GM21825 (cell line): Measurements from ENCODE around the gene MTCL1.

Source experiments
- ATAC-seq: cut with Tn5 transposase; IDR thresholded peaks from one replicate; pipeline ENCODE4 v1.9.1; 2021; ENCODE audit warnings: mild to moderate bottlenecking, moderate library complexity; ENCODE audit not compliant: unreplicated experiment

MTCL1 gene

DNA sequence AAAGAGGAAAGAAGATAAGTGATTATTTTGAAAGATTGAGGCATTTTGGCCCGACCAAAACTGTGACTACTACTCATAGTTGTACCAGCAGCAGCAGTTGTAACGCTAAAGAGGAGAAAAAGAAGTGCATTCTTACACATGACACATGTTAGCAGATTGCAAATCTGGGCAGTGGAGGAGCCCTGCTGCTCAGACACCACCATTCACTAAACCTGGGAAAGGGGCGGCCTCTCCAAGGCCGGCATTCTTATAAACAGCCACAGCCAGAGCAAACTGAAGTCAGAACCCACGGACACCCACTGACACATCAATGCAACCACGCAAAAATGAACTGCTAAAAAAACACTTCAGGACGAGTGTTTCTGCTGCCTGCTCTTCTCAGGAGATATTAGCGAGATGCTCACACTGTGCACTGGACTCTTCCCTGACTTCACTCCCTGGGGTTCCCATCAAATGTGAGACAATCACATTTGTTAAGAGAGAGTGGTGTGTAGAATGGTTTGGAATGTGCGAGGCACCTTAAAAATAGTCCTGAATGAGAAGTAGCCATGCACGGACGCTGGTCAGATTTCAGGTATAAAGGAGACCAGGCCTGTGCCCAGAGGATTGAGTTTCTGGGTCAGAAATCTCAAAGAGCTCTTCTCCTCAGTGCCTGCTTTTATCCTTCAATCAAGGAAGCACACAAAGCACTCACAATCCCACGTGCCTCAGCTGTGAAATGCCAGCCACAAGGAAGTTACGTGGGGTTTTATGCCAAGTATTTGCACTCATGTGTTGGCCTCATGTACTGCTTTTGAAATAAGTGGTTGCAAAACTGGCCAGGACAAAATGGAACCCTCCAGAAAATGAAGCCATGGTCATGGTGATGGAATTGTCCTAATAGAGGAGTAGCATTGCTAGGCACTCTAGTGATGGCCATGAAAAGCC, 83.4 kb downstream of the MTCL1 start:
- ATAC-seq, result no peak

DNA sequence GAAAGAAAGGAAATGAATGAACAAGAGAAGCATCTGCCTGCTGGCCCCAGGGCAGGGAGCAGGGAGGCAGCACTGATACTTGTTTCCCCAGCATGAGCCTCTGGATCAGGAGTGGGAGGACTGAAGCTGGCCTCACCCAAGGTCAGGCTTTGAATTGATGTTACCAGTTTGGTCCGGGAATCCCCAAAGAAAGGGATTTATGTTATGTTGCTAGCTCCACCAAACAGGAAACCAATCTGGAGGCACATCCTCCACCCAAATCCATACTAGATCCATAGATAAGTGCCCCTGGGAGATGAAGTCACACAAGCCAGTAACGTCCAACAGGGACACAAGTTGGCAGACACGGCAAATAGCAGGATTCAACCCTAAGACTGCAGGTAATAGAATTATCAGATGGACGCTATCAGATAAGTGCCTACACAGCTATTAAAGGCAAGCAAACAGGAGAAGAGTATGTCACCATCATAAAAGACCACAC, 85.9 kb downstream of the MTCL1 start:
- ATAC-seq, result no peak

DNA sequence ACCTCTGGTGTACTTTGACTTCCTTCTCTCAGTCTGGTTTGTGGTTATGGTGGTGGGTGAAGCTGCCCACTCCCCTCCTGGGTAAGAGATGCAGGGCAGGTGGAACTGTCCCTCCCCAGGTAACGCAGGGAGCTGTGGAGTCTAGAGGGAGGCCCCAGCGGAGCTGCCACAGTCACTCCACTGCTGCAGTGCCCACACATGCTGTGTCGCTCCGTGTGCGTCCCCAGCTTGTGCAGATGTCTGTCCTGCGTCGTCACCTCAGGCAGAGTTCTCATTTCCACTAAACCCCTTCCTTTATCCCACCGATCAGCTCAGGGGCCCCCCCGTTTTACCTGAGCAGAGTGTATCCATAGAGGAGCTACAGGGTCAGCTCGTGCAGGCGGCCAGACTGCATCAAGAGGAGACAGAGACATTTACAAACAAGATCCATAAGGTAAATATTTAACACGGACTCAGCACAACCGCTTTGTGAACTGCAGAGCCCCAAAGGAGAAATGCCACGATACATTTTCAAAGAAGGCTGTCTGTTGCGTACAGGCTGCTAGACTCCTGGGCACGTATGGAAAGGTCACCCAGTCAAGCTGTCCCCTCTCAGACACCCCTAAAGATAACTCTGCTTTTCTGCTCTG, 87.4 kb downstream of the MTCL1 start:
- no peak for ATAC-seq

DNA sequence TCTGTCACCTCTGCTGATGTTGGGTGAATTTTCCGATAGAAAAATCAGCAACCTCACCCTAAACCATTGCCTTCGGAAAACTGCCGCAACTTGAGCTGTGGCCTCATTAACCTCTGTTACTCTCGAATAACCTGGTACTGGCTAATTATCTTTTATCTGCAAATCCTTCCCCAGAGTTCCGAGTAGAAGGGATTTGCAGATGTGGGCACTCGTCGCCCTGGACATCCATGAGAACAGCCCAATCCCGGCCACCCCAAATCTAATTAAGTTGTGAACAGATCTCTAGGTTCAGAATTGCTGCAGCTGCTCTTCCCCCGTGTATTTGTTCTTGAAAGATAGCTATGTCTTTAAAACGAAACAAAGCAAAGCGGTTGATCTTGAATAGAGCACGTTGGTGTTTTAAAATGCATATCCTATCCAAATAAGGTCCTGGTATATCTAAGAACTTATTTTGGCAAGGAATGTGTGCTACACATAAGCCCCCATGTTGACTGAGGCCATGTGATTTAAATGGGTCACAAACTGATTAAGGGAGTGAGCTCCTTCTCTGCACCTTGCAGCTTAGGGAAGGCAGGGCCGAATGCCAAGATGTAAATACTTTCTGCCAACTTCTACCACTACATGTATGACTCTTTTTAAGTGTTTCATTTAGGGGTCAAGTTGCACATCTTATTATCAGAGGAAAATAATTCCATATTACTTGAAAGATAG, 88.2 kb downstream of the MTCL1 start:
- no peak for ATAC-seq

DNA sequence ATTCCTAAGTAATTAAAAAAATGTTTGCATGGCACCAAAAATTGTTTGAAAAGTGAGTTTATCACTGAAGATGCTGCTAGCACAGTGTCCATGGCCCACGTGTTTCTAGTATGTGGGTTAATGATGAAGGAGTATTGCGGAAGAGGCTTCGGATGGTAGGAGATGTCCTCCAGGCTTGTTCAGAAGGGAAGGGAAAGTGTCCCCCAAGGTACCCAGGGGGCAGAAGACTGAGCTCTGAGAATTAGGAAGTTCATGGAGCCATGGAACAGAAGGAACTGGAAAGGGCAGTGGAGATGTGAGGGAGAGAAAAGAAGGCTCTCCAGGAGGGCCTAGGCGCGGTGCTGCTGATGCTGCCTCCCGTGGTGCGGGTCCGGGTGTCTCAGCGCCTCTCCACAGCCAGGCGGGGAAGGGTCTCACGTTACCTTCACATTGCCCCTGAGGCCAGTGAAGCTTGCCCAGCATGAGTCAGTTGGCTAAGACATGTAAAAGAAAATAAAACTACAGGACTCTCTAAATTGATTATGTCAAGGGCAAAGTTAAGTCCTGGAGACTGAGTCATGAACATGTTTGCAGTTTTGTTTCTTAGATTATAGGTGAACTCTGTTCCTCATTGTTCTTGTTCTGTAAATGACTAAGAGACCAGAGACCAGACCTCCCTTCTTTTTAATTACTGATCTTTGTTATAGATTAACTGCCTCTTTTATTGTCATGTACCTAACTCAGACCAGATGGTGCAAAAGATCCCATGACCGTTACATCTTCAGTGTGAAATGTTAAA, 89.0 kb downstream of the MTCL1 start:
- ATAC-seq, result no peak

DNA sequence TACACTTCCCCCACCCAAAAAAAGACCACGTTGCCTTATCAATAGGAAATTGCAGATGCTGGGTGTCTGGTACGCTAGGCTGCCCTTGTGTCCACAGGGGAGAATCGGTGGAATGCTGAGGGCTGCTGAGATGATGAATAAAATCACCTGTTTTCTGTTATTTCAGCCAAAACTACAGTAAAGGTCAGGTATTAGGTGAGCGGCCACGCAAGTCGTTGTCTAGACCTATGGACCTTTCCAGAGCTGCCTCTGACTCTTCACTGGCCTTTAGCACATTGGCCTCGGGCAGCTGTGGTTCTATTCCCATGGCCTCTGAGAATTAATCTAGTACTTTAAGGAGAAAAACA, 89.6 kb downstream of the MTCL1 start:
- ATAC-seq, result no peak

DNA sequence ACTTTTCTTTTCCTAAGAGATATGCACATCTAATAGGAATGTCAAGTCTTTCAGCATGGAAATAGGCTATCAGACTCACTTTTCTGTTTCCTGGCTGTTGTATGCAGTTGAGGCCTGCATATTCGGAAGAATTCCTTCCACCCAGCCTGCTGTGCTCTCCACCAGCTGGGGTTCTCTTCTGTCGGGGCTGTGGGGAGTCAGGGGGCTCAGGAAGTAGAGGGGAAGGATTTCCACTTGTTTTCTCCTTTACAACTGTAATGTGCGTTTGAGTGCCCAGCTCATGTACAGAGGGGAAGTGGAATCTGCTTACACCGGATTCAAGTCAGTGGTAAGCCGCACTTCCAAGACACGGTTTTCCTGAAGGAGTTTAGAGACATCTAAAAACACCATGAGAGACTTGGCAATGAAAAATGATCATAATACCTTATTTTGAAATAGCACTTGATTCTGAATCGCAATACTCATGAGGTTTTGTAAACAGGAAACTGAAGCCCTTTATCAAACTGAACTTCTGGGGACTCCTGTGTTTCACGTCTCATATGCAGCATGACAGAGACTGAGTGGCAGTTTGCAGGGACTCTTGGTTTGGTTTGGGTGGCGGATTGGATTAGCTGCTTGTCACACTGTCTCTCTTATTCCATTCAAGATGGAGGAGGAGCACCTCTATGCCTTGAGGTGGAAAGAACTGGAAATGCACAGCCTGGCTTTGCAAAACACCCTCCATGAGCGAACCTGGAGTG, 90.4 kb downstream of the MTCL1 start:
- no peak for ATAC-seq

DNA sequence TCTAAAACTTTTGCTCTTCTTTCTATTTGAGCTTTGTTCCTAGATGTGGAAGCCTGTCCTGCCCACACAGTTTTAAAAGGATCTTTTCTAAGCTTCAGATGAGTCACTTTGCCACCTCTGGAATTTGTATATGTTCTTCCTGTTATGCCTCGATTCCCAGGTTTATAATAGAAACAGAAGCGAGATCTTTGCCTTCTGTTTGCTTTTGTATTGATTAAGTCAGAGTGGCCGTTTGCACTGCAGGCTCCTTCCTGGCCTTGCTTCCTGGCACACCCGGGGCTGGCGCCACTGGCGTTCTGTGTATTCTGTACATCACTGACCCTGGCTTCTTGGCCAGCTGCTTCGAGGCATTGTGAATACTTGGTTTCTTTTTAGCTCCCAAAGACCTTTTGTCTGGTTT, 91.8 kb downstream of the MTCL1 start:
- ATAC-seq, result no peak

DNA sequence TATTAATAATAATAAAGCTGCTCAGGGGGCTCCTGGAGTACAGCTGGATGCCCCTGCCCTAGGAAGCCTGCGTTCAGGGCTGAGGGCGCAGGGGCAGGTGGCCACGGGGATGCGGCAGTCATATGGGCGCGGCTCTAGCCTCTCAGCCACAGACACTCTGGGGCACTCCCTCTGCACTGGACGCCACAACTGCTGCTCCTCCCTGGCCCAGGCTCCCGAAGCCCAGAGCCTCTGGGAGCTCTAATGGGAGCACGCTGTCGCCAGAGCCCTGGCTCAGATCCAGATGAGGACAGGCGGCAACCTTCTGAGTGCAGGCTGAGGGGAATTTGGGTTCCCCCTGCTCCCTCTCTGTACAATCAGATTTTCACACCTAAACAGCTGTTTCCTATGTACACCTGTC, 93.6 kb downstream of the MTCL1 start:
- no peak for ATAC-seq

DNA sequence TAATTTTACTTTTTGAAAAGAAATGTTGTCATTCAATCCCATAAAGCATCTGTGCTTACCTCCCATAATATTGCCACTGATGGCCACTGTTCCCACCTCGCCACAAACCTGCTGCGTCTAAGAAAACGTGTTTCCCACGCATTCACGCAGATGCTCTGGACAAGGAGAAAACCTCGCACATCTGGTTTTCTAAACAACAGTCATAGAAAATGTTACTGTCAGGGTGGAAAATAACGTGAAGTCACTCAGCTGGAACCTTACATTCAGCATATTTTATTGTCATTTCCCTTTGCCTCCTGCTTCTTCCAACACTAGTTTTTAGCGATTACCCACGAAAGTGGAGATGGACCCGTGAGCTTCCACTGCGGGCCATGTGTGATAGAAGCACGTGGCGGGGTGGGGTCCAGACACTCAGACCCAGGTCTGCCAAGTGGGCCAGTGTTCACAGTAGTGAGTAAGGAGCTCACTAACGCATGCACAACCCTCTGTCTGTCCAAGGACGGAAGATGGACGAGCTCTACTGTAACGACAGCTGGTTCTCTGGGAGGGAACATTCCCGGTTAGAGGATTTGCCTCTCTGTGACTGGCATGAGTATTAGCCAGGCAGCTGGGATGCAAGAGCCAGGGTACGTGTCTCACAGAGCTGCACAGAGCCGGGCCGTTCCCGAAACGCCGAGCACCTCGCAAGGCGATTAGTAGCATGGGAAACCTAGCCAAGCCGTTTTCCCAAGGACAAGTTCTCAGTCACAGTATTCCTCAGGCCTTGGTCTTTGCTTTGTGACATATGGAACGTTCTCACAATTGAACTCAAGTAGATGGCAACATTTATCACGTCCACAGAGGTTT, 94.5 kb downstream of the MTCL1 start:
- ATAC-seq, result no peak

DNA sequence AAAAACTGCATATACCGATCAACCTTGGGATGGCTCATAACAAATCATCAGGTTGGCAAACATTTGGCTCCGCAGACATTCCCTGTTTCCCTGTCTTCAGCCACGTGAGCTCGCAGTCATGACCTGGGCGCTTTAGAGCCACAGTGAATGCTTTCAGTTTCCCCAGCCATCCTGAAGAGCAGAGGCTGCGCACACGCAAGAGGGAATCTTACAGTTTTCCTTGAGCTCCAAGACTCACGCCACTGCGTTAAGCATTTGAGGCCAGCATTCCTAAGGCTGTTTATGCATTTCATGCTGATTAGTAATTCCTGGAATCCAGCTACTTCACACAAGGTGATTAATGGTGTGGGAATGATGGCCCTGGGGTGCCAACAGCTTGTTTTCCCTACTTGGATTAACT, 95.1 kb downstream of the MTCL1 start:
- no peak for ATAC-seq

DNA sequence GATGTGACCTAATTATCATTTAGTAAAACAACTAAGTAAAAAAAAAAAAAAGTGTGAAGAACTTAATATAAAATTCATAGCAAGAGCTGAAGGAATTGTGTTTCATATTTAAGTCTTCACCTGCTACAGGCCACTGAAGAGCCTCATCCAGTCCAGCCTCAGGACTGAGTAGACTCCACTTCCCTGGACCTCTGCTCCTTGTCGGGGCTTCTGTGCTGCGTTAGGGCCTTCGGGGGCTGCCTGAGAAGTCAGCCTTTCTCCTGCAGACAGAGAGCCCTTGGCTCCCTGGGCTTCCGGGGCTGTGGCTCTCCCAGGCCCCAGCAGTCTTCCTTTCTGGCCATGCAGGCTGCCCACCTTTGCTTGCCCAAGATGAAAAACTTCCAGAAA, 95.5 kb downstream of the MTCL1 start:
- ATAC-seq, result no peak

DNA sequence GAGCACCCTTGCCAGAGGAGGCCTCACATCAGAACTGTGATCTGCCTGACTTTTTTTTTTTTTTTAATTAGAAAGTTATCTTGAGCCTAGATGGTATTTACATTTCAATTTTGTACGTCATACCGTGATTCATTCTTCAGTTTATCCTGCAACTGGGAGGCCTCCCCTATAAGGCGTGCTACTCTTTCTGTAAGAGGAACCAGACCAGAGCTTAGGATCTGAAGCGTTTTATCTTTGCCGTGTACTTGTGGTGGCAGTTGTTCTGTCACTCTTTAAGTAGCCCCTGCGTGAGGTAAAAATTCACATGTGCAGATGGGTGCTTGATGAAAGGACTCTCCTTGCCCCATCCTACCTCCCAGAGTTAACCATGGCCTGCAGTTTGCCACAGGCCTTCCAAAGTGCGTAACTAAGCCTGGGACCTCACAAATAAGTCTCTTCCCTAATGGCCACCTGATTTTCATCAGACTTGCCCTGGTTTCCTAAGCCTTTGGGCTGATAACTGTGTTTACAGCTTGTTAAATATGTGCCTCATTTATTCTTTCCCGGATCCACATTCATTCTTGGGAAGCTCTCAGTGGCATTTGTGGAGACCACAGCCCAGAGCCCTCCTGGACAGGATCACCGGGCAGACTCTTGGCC, 96.0 kb downstream of the MTCL1 start:
- no peak for ATAC-seq

DNA sequence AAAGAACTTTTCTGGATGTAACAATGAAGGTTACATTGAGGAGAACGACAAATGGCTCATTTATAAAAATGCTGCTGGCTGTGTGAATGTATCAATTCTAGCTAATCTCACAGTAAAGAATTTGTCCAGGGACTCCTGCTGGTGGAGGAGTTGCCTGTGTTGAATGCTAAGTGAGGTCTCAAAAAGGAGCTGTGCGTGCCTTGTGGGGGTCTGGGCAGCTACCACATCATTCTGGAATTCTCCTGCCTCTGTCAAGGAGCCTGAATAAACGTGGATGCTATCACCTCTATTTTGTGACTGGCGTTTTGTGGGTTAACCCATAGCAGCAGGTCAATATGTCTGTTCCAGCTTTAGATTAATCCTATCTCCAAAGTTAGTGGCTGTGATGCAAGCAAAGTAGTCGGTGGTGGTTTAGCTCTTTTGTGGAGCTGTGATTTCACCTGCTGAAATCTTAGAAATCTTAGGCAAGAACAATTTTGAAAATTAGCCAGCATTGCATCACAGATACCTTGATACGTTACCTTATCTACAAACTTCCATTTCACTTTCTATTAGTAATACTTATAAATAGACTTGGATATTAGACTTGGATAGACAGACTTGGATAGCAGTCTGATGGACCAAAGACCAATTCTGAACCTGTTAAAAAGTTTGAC, 96.8 kb downstream of the MTCL1 start:
- no peak for ATAC-seq

DNA sequence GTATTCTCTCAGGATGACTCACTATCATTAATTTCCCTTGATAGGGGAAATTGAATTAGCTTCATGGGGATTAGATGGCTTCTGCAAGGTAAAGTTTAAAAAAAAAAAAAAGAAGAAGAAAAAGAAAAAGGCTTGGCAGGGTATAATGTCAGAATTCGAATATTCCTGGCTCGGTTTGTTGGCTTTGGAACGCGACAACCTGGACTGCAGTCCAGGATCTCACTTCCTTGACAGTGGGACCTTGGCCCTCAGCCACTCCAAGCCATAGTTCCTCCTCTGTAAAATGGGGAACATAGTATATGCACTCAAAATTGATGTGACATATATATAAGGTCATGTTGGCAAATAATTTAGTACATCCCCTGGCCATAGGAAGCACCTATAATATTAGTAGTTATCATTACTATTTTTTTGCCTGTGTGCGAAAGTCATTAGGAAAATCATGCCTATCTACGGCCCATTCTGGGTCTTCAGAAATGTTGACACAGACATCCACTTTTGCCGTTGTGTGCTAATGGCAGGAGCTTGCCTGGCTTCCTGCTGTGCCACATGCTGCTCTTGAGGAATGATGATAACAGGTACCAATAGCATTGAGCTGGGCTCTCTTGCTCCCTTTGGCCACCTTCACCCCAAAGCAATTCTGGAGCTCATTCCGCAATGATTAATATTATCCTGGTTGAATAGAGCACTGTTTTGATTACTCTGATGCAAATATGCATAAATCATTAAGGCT, 97.9 kb downstream of the MTCL1 start:
- no peak for ATAC-seq

DNA sequence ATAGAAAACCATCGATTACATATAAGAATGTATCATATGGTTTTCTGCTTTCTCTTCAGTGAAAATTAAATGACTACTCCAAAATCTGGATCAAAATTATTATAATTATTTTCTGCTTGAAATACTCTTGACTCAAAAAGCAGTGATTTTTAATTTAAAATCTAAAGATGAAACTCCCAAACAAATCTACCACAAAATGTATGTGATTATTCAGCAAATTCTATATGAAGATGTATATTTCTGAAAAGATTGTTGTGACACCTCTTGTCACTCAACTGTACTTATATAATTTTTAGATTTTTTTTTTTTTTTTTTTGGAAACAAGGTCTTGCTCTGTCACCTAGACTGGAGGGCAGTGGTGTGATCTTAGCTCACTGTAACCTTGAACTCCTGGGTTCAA, 98.6 kb downstream of the MTCL1 start:
- ATAC-seq, result no peak

DNA sequence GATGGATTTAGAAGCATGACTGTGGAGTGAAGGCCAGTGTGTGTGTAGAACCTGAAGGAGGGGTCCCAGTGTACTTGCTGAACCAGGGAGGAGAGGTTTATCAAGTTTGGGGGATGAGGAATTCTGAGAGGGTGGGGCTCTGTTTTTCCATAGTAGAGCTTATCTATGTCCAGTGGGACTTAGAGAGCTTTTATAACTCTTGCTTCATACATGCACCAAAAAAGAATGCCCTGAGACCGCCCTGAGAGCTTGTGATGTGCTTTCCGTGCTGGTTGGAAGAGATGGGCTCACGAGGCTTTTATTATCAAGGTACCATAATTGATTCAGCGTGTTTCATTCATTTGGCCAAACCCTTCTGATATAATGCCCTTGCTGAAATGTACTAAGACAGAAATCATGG, 100.2 kb downstream of the MTCL1 start:
- no peak for ATAC-seq
